IPS-NIHi11 (cell line): Measurements from ENCODE around the gene EXOC7.
"Not testable (repeated sequence)": the region's sequence is repeated elsewhere in the genome, so short reads cannot be mapped to it uniquely, and the experiment has no call there.

ENCODE experiments used
- DNase-seq: peaks from one replicate; pipeline ENCODE4 v3.0.0; 2012; ENCODE audit warnings: mixed read lengths, low spot score

EXOC7 gene

GRCh38 chr17:76087531-76087930 is 16.1 kb downstream of the EXOC7 start:
- no peak for DNase-seq

GRCh38 chr17:76086384-76086783 is 17.2 kb downstream of the EXOC7 start:
- DNase-seq: no peak

- no peak for DNase-seq
Observed at GRCh38 chr17:76085731-76086366, 17.7 kb downstream of the EXOC7 start.

- no peak for DNase-seq
Observed at GRCh38 chr17:76085066-76085730, 18.4 kb downstream of the EXOC7 start.

- no peak for DNase-seq
Observed at GRCh38 chr17:76083536-76084182, 19.9 kb downstream of the EXOC7 start.

GRCh38 chr17:76082326-76083251 is 21.0 kb downstream of the EXOC7 start:
- no peak for DNase-seq

- DNase-seq: peak; percentile 34
Observed at GRCh38 chr17:76081295-76082210, 22.0 kb downstream of the EXOC7 start.

GRCh38 chr17:76080768-76081287 is 22.8 kb downstream of the EXOC7 start:
- DNase-seq: peak; percentile 41

GRCh38 chr17:76079956-76080767 is 23.4 kb downstream of the EXOC7 start:
- DNase-seq: peak; percentile 74

- DNase-seq: no peak
Observed at GRCh38 chr17:76079535-76079955, 24.0 kb downstream of the EXOC7 start.

GRCh38 chr17:76078860-76079534 is 24.6 kb downstream of the EXOC7 start, which contains the start of gene ZACN:
Gene ZACN (plus strand): TSS chr17:76079182. CDS start chr17:76079265, 83 bp downstream.
- no peak for DNase-seq

GRCh38 chr17:76078370-76078769 is 25.2 kb downstream of the EXOC7 start:
- DNase-seq: not testable (repeated sequence)

- DNase-seq: no peak
Observed at GRCh38 chr17:76077584-76078110, 25.9 kb downstream of the EXOC7 start.

GRCh38 chr17:76076765-76077583 is 26.6 kb downstream of the EXOC7 start:
- peak; percentile 43 for DNase-seq

GRCh38 chr17:76076146-76076764 is 27.3 kb downstream of the EXOC7 start:
- DNase-seq: peak; percentile 55

GRCh38 chr17:76075364-76076145 is 28.0 kb downstream of the EXOC7 start:
- peak; percentile 60 for DNase-seq
